Measurements from ENCODE around the gene MAPK10. TPM values are rescaled to one million over a fixed set of nuclear protein-coding genes. Genes with fewer than 3 reads are reported as not detected.
"Not testable (repeated sequence)": the region's sequence is repeated elsewhere in the genome, so short reads cannot be mapped to it uniquely, and the experiment has no call there.

The MAPK10 gene
- total RNA-seq, 4 donors from 2014 or later = 0.15 to 1.5 (median 0.35) TPM; not detected in 1

GRCh38 chr4:86330961-86331742, 28.7 kb downstream of the MAPK10 start:
- TF ChIP-seq POLR2A (IDR thresholded peaks at IDR 0.05) = no peak
- intact Hi-C loops (cut with DNase I; ENCODE audit: low total_unique reads) (no loop called here), in situ Hi-C loops (cut with MboI; ENCODE audit: low sequenced_read_pairs in 4 of 4) (no loop called here)
- Histone ChIP-seq H3K27me3 (no peaks in the 10 kb centered on the region), H3K27ac (no peak overlapping the region), H3K4me3 (no peak overlapping the region), H3K4me1 (no peaks in the 10 kb centered on the region), H3K9me3 (no peaks in the 10 kb centered on the region), H3K36me3 (no peaks in the 10 kb centered on the region)
- no peak for DNase-seq
- no peak for ATAC-seq

- H3K9me3 ChIP-seq; H3K36me3 ChIP-seq; ATAC-seq; H3K4me1 ChIP-seq; intact Hi-C loops (cut with DNase I; ENCODE audit: low total_unique reads); DNase-seq; in situ Hi-C loops (cut with MboI; ENCODE audit: low sequenced_read_pairs in 4 of 4); H3K4me3 ChIP-seq; H3K27me3 ChIP-seq; H3K27ac ChIP-seq: not testable (repeated sequence)
Observed at GRCh38 chr4:86330411-86330810, 29.4 kb downstream of the MAPK10 start.

GRCh38 chr4:86329431-86329830, 30.4 kb downstream of the MAPK10 start:
- no peaks in the 10 kb centered on the region for H3K9me3 ChIP-seq
- no peaks in the 10 kb centered on the region for H3K4me1 ChIP-seq
- H3K4me3 ChIP-seq = no peak overlapping the region
- DNase-seq = no peak
- intact Hi-C loops (cut with DNase I; ENCODE audit: low total_unique reads) (no loop called here), in situ Hi-C loops (cut with MboI; ENCODE audit: low sequenced_read_pairs in 4 of 4) (no loop called here)
- no peaks in the 10 kb centered on the region for H3K36me3 ChIP-seq
- no peaks in the 10 kb centered on the region for H3K27me3 ChIP-seq
- H3K27ac ChIP-seq = no peak overlapping the region
- ATAC-seq = no peak
- TF ChIP-seq CTCF (IDR thresholded peaks at IDR 0.05 in 4 of 5, conservative IDR thresholded peaks at IDR 0.05 in 1 of 5) (no peak), POLR2A (IDR thresholded peaks at IDR 0.05) (no peak)

GRCh38 chr4:86326400-86326799, 33.5 kb downstream of the MAPK10 start:
- DNase-seq = no peak
- Histone ChIP-seq H3K4me1 (no peaks in the 10 kb centered on the region), H3K36me3 (no peaks in the 10 kb centered on the region), H3K27ac (no peak overlapping the region), H3K27me3 (no peaks in the 10 kb centered on the region), H3K4me3 (no peak overlapping the region), H3K9me3 (no peaks in the 10 kb centered on the region)
- ATAC-seq = no peak
- TF ChIP-seq CTCF (IDR thresholded peaks at IDR 0.05 in 4 of 5, conservative IDR thresholded peaks at IDR 0.05 in 1 of 5) = no peak
- TF ChIP-seq POLR2A (IDR thresholded peaks at IDR 0.05) = no peak
- intact Hi-C loops (cut with DNase I; ENCODE audit: low total_unique reads) (no loop called here), in situ Hi-C loops (cut with MboI; ENCODE audit: low sequenced_read_pairs in 4 of 4) (no loop called here)

GRCh38 chr4:86319390-86319789, 40.5 kb downstream of the MAPK10 start:
- H3K4me3 ChIP-seq = no peak overlapping the region
- H3K36me3 ChIP-seq = no peaks in the 10 kb centered on the region
- H3K27me3 ChIP-seq = no peaks in the 10 kb centered on the region
- no peak for ATAC-seq
- H3K27ac ChIP-seq = no peak overlapping the region
- no peaks in the 10 kb centered on the region for H3K9me3 ChIP-seq
- in situ Hi-C loops (cut with MboI; ENCODE audit: low sequenced_read_pairs in 4 of 4) (no loop called here), intact Hi-C loops (cut with DNase I; ENCODE audit: low total_unique reads) (no loop called here)
- TF ChIP-seq POLR2A (IDR thresholded peaks at IDR 0.05) = no peak
- TF ChIP-seq CTCF (IDR thresholded peaks at IDR 0.05 in 4 of 5, conservative IDR thresholded peaks at IDR 0.05 in 1 of 5) = no peak
- DNase-seq = no peak
- no peaks in the 10 kb centered on the region for H3K4me1 ChIP-seq

- H3K36me3 ChIP-seq = no peaks in the 10 kb centered on the region
- no peak for DNase-seq
- in situ Hi-C loops (cut with MboI; ENCODE audit: low sequenced_read_pairs in 4 of 4) = no loop called here
- no peaks in the 10 kb centered on the region for H3K4me1 ChIP-seq
- no peaks in the 10 kb centered on the region for H3K9me3 ChIP-seq
- TF ChIP-seq POLR2A (IDR thresholded peaks at IDR 0.05) = no peak
- TF ChIP-seq CTCF (IDR thresholded peaks at IDR 0.05 in 4 of 5, conservative IDR thresholded peaks at IDR 0.05 in 1 of 5) = no peak
- no peak for ATAC-seq
- intact Hi-C loops (cut with DNase I; ENCODE audit: low total_unique reads) = no loop called here
- H3K27me3 ChIP-seq = no peaks in the 10 kb centered on the region
- no peak overlapping the region for H3K27ac ChIP-seq
- H3K4me3 ChIP-seq = no peak overlapping the region
Observed at GRCh38 chr4:86315579-86315978, 44.3 kb downstream of the MAPK10 start.
